HG02678 (cell line): ENCODE measurements around the gene GNGT1.

Experiments
- ATAC-seq: cut with Tn5 transposase; IDR thresholded peaks from one replicate; pipeline ENCODE4 v1.9.1; 2021; ENCODE audit warnings: mild to moderate bottlenecking, moderate library complexity; ENCODE audit not compliant: unreplicated experiment

GNGT1 gene

GRCh38 chr7:93906267-93906666 lies at the start of gene GNGT1:
GNGT1 (plus strand) TSS chr7:93906567; CDS start chr7:93906747, 180 bp downstream.
- ATAC-seq: no peak

- ATAC-seq: no peak
These were observed 47.5 kb upstream of the GNGT1 start for GRCh38 chr7:93858857-93859256.

GRCh38 chr7:93860261-93860660 lies 46.1 kb upstream of the GNGT1 start:
- no peak for ATAC-seq

- no peak for ATAC-seq
These were observed 44.9 kb upstream of the GNGT1 start for GRCh38 chr7:93861325-93861949.

GRCh38 chr7:93862651-93863050 lies 43.7 kb upstream of the GNGT1 start:
- no peak for ATAC-seq

GRCh38 chr7:93866886-93867285 lies 39.5 kb upstream of the GNGT1 start:
- ATAC-seq: no peak

GRCh38 chr7:93873998-93874574 lies 32.3 kb upstream of the GNGT1 start:
- no peak for ATAC-seq

- ATAC-seq: no peak
These were observed 28.6 kb upstream of the GNGT1 start for GRCh38 chr7:93877742-93878141.

GRCh38 chr7:93879356-93879755 lies 27.0 kb upstream of the GNGT1 start:
- ATAC-seq: no peak

- ATAC-seq: no peak
These were observed 23.9 kb upstream of the GNGT1 start for GRCh38 chr7:93882468-93882867.

GRCh38 chr7:93883078-93883916 lies 23.1 kb upstream of the GNGT1 start:
- ATAC-seq: no peak

GRCh38 chr7:93883917-93884345 lies 22.4 kb upstream of the GNGT1 start:
- no peak for ATAC-seq

- no peak for ATAC-seq
These were observed 21.8 kb upstream of the GNGT1 start for GRCh38 chr7:93884541-93884940.

GRCh38 chr7:93889261-93889660 lies 17.1 kb upstream of the GNGT1 start:
- ATAC-seq: no peak

GRCh38 chr7:93890041-93890463 lies 16.3 kb upstream of the GNGT1 start:
- no peak for ATAC-seq

GRCh38 chr7:93890464-93891068 lies 15.8 kb upstream of the GNGT1 start, which contains the start of gene TFPI2:
TFPI2 (minus strand) TSS chr7:93890753; CDS start chr7:93890678, 75 bp downstream.
- no peak for ATAC-seq

GRCh38 chr7:93894426-93894825 lies 11.9 kb upstream of the GNGT1 start:
- ATAC-seq: no peak

GRCh38 chr7:93894966-93895640 lies 11.3 kb upstream of the GNGT1 start:
- ATAC-seq: no peak

- ATAC-seq: no peak
These were observed 10.3 kb upstream of the GNGT1 start for GRCh38 chr7:93895859-93896600.

GRCh38 chr7:93897680-93898079 lies 8.7 kb upstream of the GNGT1 start:
- no peak for ATAC-seq
